NOMO-1 treated with DMSO at 0.1 percent for 48 hours (cell line): Measurements from ENCODE around the gene PITX3.

Experiments
- DNase-seq: peaks from one replicate; lab custom pipeline; 2025; ENCODE audit not compliant: unreplicated experiment; lab: John Stamatoyannopoulos, UW

The PITX3 gene

DNA sequence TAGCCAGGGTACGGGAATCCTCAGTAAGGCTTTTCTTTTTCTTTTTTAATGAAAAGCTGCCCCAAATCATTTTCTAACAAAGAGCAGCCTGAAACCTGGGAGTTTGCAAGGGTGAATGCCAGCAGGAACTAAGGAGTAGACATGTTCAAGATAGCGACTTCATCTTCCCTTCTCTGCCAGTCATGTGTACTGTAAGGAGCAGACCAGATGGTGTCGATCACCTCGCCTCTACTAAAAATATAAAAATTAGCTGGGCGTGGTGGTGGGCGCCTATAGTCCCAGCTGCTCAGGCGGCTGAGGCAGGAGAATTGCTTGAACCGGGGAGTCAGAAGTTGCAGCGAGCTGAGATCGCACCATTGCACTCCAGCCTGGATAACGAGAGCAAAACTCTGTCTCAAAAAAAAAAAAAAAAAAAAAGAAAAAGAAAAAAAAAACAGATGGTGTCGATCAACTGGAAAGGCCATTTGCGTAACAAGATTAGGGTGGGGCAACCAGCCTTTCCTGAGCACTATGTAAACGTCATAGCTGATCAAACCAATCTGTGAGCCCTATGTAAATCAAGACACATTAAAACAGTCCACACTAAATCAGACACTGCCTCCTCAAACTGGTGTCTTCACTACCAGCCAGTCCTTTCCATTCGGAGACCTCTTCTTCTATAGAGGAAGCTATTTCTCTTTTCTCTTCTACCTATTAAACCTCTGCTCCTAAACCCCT lies 55.3 kb downstream of the PITX3 start:
- DNase-seq: peak; percentile 57

DNA sequence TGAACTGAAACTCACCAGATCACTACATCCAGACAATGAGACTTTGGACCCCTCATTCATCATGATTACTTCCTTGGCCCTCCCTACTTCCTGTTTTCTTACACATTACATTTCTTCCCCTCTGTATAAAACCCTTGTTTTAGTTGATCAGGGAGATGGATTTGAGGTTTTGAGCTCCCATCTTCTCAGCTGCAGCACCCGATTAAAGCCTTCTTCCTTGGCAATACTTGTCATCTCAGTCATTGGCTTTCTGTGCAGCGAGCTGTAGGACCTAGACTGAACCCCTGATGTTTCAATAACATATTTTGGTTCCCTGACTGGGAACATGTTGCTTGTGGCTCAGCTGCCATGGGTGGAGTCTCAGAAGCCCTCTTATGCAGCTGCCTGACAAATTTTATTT lies 56.0 kb downstream of the PITX3 start:
- no peak for DNase-seq

DNA sequence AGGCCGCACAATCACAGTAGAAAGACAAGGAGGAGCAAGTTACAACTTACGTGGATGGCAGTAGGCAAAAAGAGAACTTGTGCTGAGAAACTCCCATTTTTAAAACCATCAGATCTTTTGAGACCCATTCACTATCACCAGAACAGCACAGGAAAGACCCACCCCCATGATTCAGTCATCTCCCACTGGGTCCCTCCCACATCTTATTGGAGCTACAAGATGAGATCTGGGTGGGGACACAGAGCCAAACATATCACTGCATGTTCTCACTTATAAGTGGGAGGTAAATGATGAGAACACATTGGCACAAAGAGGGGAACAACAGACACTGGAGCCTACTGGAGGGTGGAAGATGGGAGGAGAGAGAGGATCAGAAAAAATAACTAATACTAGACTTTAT lies 56.7 kb downstream of the PITX3 start:
- no peak for DNase-seq
